Astrocyte of the cerebellum (primary cell): ENCODE data around the gene ISOC2.

Experiments
- DNase-seq: peaks from one replicate; pipeline ENCODE4 v3.0.0-alpha.2; 2011; ENCODE audit warnings: low read depth
- H3K4me3 ChIP-seq: 2 replicates; pipeline ENCODE4 v1.5.1; 2011; ENCODE audit warnings: mild to moderate bottlenecking, low read depth, low read length, moderate library complexity
- in situ Hi-C: cut with HindIII; loops from 2 replicates; pipeline ENCODE4 v1.10.0; 2017; ENCODE audit warnings: low sequenced_read_pairs
- TF ChIP-seq, protein P1 (sequence below): IDR thresholded peaks from 2 replicates; pipeline ENCODE4 v1.5.1; 2012; ENCODE audit warnings: low read length, low read depth, moderate library complexity, mild to moderate bottlenecking; ENCODE audit errors: missing control alignments

Gene ISOC2

DNA sequence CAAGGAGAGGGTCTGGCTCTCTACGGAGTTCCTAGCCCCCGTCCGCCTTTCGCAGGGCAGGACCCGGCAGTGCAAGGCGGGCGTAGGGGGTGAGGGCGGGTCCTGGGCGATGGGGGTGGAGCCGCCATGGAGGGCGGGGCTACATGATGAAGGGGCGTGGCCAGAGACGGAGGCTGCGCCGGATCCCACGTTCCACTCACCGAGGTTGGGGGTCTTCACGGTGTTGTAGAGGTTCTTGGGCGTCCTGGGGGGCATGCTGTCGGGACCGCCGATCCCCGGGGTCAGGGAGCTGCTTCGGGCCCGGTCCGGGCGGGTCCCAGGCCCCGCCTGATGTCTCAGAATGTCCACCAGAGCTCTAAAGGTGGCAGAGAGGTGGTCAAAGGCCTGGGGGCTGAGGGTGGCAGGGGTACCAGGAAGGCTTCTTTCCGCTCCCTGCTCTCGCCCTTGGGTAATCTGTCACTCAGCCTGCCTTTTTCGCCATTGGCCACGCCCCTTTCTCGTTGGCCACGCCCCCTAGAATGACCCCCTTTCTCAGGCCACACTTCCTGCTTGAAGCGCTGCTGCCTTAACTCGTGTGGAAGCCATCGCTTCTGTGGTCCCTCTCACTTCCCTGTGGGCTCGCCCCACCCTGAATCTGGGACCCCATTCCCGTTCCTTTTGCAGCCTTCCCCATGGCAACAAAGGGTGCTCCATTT, 20.9 kb downstream of the ISOC2 start:
- no peak for DNase-seq
- in situ Hi-C loops: no loop called here
- H3K4me3 ChIP-seq: no peak overlapping the region
- TF ChIP-seq, protein P1, sequence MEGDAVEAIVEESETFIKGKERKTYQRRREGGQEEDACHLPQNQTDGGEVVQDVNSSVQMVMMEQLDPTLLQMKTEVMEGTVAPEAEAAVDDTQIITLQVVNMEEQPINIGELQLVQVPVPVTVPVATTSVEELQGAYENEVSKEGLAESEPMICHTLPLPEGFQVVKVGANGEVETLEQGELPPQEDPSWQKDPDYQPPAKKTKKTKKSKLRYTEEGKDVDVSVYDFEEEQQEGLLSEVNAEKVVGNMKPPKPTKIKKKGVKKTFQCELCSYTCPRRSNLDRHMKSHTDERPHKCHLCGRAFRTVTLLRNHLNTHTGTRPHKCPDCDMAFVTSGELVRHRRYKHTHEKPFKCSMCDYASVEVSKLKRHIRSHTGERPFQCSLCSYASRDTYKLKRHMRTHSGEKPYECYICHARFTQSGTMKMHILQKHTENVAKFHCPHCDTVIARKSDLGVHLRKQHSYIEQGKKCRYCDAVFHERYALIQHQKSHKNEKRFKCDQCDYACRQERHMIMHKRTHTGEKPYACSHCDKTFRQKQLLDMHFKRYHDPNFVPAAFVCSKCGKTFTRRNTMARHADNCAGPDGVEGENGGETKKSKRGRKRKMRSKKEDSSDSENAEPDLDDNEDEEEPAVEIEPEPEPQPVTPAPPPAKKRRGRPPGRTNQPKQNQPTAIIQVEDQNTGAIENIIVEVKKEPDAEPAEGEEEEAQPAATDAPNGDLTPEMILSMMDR: no peak

- DNase-seq: no peak
- no peak overlapping the region for H3K4me3 ChIP-seq
- TF ChIP-seq, protein P1: no peak
- in situ Hi-C loops: no loop called here
These were observed 22.4 kb downstream of the ISOC2 start for GRCh38 chr19:55439052-55439451.

GRCh38 chr19:55437410-55437809, 24.0 kb downstream of the ISOC2 start:
- DNase-seq: no peak
- in situ Hi-C loops: no loop called here
- H3K4me3 ChIP-seq: no peak overlapping the region
- TF ChIP-seq, protein P1: no peak

DNA sequence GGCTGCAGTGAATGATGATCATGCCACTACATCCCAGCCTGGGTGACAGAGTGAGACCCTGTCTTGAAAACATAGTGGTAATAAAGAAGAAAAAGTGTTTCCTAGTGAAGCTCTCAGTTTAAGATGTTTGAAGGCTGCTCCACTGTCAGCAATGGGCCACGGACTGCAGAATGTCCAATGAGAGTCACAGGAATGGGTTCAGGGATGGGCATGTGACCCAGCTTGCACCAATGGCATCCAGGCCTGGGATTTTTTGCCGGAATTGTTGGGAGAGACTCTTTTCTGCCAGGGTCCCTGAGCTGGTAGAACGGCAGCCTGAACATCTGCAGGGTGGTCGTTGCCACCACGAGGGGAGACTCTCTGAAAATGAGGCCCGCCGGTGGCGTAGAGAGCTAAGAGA, 24.6 kb downstream of the ISOC2 start:
- DNase-seq: no peak
- TF ChIP-seq, protein P1: no peak
- in situ Hi-C loops: no loop called here
- no peak overlapping the region for H3K4me3 ChIP-seq

GRCh38 chr19:55435020-55435419, 26.4 kb downstream of the ISOC2 start:
- H3K4me3 ChIP-seq: no peak overlapping the region
- TF ChIP-seq, protein P1: no peak
- DNase-seq: no peak
- in situ Hi-C loops: no loop called here

- DNase-seq: no peak
- TF ChIP-seq, protein P1: no peak
- in situ Hi-C loops: no loop called here
- no peak overlapping the region for H3K4me3 ChIP-seq
These were observed 27.0 kb downstream of the ISOC2 start for GRCh38 chr19:55434356-55434919.

DNA sequence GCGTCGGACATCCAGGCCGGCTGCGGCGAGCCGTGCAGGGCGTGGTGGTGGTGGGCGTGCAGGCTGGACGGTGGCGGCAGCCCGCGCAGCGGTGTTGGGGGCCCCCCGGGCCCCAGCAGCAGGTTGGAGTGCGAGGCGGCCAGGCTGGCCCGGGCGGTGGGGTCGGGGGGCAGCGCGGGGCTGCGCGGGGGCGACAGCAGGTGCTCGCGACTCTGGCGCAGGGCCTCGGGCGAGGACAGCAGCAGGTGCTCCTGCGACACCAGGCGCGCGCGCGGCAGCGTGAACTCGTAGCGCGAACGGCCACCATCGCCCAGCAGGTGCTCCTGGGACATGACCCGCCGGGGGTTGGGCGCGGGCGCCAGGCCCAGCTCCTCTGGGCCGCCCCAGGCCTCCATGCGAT, 28.1 kb downstream of the ISOC2 start:
- in situ Hi-C loops: no loop called here
- TF ChIP-seq, protein P1: no peak
- no peak overlapping the region for H3K4me3 ChIP-seq
- no peak for DNase-seq
